IPS-18a (cell line): ENCODE measurements around the gene ADH5.
"Not testable (repeated sequence)": the region's sequence is repeated elsewhere in the genome, so short reads cannot be mapped to it uniquely, and the experiment has no call there.

Source experiments
- H3K27ac ChIP-seq: one replicate; pipeline ENCODE4 v1.5.1; 2013; ENCODE audit warnings: low read length
- H3K27me3 ChIP-seq: one replicate; pipeline ENCODE4 v1.6.1; 2013; ENCODE audit warnings: mild to moderate bottlenecking, low read length; ENCODE audit not compliant: control insufficient read depth, insufficient read depth
- H3K36me3 ChIP-seq: one replicate; pipeline ENCODE4 v1.6.1; 2013; ENCODE audit warnings: low read depth, low read length; ENCODE audit not compliant: control insufficient read depth
- H3K4me1 ChIP-seq: one replicate; pipeline ENCODE4 v1.6.1; 2013; ENCODE audit warnings: low read depth, low read length; ENCODE audit not compliant: control insufficient read depth
- H3K4me3 ChIP-seq: one replicate; pipeline ENCODE4 v1.5.1; 2013; ENCODE audit warnings: low read length
- H3K9ac ChIP-seq: one replicate; pipeline ENCODE4 v1.6.1; 2013; ENCODE audit warnings: mild to moderate bottlenecking, low read length, moderate library complexity
- H3K9me3 ChIP-seq: one replicate; pipeline ENCODE4 v1.6.1; 2013; ENCODE audit warnings: low read depth, low read length; ENCODE audit not compliant: control insufficient read depth

Gene ADH5

GRCh38 chr4:99080869-99081268 lies 7.7 kb downstream of the ADH5 start:
- H3K4me1 ChIP-seq, H3K4me3 ChIP-seq, H3K9ac ChIP-seq, H3K27ac ChIP-seq, H3K27me3 ChIP-seq, H3K9me3 ChIP-seq: not testable (repeated sequence)
- H3K36me3 ChIP-seq = peaks cover 95% of the 10 kb centered on the region

GRCh38 chr4:99079625-99080295 lies 8.8 kb downstream of the ADH5 start:
- Histone ChIP-seq H3K4me1 (no peaks in the 10 kb centered on the region), H3K27me3 (no peaks in the 10 kb centered on the region), H3K9me3 (no peaks in the 10 kb centered on the region), H3K27ac (no peak overlapping the region), H3K9ac (no peak overlapping the region), H3K4me3 (no peak overlapping the region), H3K36me3 (peaks cover 94% of the 10 kb centered on the region)

- H3K9ac ChIP-seq = no peak overlapping the region
- peaks cover 94% of the 10 kb centered on the region for H3K36me3 ChIP-seq
- no peak overlapping the region for H3K4me3 ChIP-seq
- H3K9me3 ChIP-seq = no peaks in the 10 kb centered on the region
- H3K27ac ChIP-seq = no peak overlapping the region
- H3K4me1 ChIP-seq = no peaks in the 10 kb centered on the region
- H3K27me3 ChIP-seq = no peaks in the 10 kb centered on the region
Measured at GRCh38 chr4:99078931-99079624, 9.5 kb downstream of the ADH5 start.

- Histone ChIP-seq H3K27ac (no peak overlapping the region), H3K4me1 (no peaks in the 10 kb centered on the region), H3K9ac (no peak overlapping the region), H3K36me3 (peaks cover 94% of the 10 kb centered on the region), H3K4me3 (no peak overlapping the region), H3K9me3 (no peaks in the 10 kb centered on the region), H3K27me3 (no peaks in the 10 kb centered on the region)
Measured at GRCh38 chr4:99078336-99078735, 10.3 kb downstream of the ADH5 start.

GRCh38 chr4:99077177-99077576 lies 11.4 kb downstream of the ADH5 start:
- Histone ChIP-seq H3K4me1 (no peaks in the 10 kb centered on the region), H3K9ac (no peak overlapping the region), H3K9me3 (no peaks in the 10 kb centered on the region), H3K27me3 (no peaks in the 10 kb centered on the region), H3K27ac (no peak overlapping the region), H3K36me3 (peaks cover 92% of the 10 kb centered on the region), H3K4me3 (no peak overlapping the region)

GRCh38 chr4:99076292-99076976 lies 12.2 kb downstream of the ADH5 start:
- no peaks in the 10 kb centered on the region for H3K4me1 ChIP-seq
- no peak overlapping the region for H3K9ac ChIP-seq
- no peaks in the 10 kb centered on the region for H3K27me3 ChIP-seq
- peaks cover 92% of the 10 kb centered on the region for H3K36me3 ChIP-seq
- H3K4me3 ChIP-seq = no peak overlapping the region
- no peaks in the 10 kb centered on the region for H3K9me3 ChIP-seq
- no peak overlapping the region for H3K27ac ChIP-seq

GRCh38 chr4:99074816-99075215 lies 13.8 kb downstream of the ADH5 start:
- Histone ChIP-seq H3K27me3 (no peaks in the 10 kb centered on the region), H3K36me3 (peaks cover 88% of the 10 kb centered on the region), H3K27ac (no peak overlapping the region), H3K9me3 (no peaks in the 10 kb centered on the region), H3K4me3 (no peak overlapping the region), H3K9ac (no peak overlapping the region), H3K4me1 (no peaks in the 10 kb centered on the region)

- Histone ChIP-seq H3K27ac (no peak overlapping the region), H3K9ac (no peak overlapping the region), H3K36me3 (peaks cover 63% of the 10 kb centered on the region), H3K9me3 (no peaks in the 10 kb centered on the region), H3K4me3 (no peak overlapping the region), H3K27me3 (no peaks in the 10 kb centered on the region), H3K4me1 (no peaks in the 10 kb centered on the region)
Measured at GRCh38 chr4:99071159-99071558, 17.4 kb downstream of the ADH5 start.

- Histone ChIP-seq H3K27me3 (no peaks in the 10 kb centered on the region), H3K36me3 (peaks cover 35% of the 10 kb centered on the region), H3K9me3 (no peaks in the 10 kb centered on the region), H3K27ac (no peak overlapping the region), H3K4me1 (no peaks in the 10 kb centered on the region), H3K4me3 (no peak overlapping the region), H3K9ac (no peak overlapping the region)
Measured at GRCh38 chr4:99067617-99068016, 21.0 kb downstream of the ADH5 start.

- not testable (repeated sequence) for H3K4me1 ChIP-seq, H3K27me3 ChIP-seq, H3K9ac ChIP-seq, H3K4me3 ChIP-seq, H3K27ac ChIP-seq, H3K9me3 ChIP-seq
- H3K36me3 ChIP-seq = peaks cover 31% of the 10 kb centered on the region
Measured at GRCh38 chr4:99065521-99065920, 23.1 kb downstream of the ADH5 start.

- Histone ChIP-seq H3K9ac (no peak overlapping the region), H3K36me3 (peaks cover 43% of the 10 kb centered on the region), H3K9me3 (no peaks in the 10 kb centered on the region), H3K4me3 (no peak overlapping the region), H3K27ac (no peak overlapping the region), H3K4me1 (no peaks in the 10 kb centered on the region), H3K27me3 (no peaks in the 10 kb centered on the region)
Measured at GRCh38 chr4:99062120-99062519, 26.5 kb downstream of the ADH5 start.
